ENCODE results near the gene ARSA. TPM values are rescaled to one million over a fixed set of nuclear protein-coding genes. Genes with fewer than 3 reads are reported as not detected.

Gene ARSA
- total and polyA plus RNA-seq, 12 donors: 5.5 to 168 (median 67.5) TPM

GRCh38 chr22:50583294-50583861 lies 44.6 kb downstream of the ARSA start:
- TF ChIP-seq, protein P1, sequence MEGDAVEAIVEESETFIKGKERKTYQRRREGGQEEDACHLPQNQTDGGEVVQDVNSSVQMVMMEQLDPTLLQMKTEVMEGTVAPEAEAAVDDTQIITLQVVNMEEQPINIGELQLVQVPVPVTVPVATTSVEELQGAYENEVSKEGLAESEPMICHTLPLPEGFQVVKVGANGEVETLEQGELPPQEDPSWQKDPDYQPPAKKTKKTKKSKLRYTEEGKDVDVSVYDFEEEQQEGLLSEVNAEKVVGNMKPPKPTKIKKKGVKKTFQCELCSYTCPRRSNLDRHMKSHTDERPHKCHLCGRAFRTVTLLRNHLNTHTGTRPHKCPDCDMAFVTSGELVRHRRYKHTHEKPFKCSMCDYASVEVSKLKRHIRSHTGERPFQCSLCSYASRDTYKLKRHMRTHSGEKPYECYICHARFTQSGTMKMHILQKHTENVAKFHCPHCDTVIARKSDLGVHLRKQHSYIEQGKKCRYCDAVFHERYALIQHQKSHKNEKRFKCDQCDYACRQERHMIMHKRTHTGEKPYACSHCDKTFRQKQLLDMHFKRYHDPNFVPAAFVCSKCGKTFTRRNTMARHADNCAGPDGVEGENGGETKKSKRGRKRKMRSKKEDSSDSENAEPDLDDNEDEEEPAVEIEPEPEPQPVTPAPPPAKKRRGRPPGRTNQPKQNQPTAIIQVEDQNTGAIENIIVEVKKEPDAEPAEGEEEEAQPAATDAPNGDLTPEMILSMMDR (IDR thresholded peaks at IDR 0.05): no peak
- no peak for TF ChIP-seq POLR2A (IDR thresholded peaks at IDR 0.05)
- WGBS, 4 donors: 9 to 19% (median 11%) methylated on average over 26 to 37 of the region's 37 CpGs
- peak in 1 of 7 donors; percentile 35 for DNase-seq
- intact Hi-C loops (cut with DNase I): no loop called here
- H3K4me1 ChIP-seq (replicated peaks in 1 of 2): peaks cover 23 to 28% of the 10 kb centered on the region in 2 donors
- H3K36me3 ChIP-seq (replicated peaks in 1 of 2): no peaks in the 10 kb centered on the region
- H3K27me3 ChIP-seq: no peaks in the 10 kb centered on the region
- peak overlapping the region; percentile 66 to 85 (median 80) for H3K4me3 ChIP-seq
- peak overlapping the region in 4 of 5 donors; percentile 18 to 99 (median 97) for H3K27ac ChIP-seq
- no peaks in the 10 kb centered on the region for H3K9me3 ChIP-seq (replicated peaks in 1 of 3)

- WGBS, 4 donors: 0% methylated on average over 18 to 96 of the region's 96 CpGs
- peaks cover 27 to 33% of the 10 kb centered on the region in 2 donors for H3K4me1 ChIP-seq (replicated peaks in 1 of 2)
- peak; percentile 98 to 99 (median 99) for DNase-seq
- intact Hi-C loops (cut with DNase I): no loop called here
- no peaks in the 10 kb centered on the region for H3K36me3 ChIP-seq (replicated peaks in 1 of 2)
- peak within 1 kb of the TSS; percentile 92 to 99 (median 97) for H3K27ac ChIP-seq
- H3K4me3 ChIP-seq: peak within 1 kb of the TSS; percentile 66 to 85 (median 80)
- no peaks in the 10 kb centered on the region for H3K27me3 ChIP-seq
- H3K9me3 ChIP-seq (replicated peaks in 1 of 3): no peaks in the 10 kb centered on the region
- TF ChIP-seq, protein P1 (IDR thresholded peaks at IDR 0.05): no peak
- TF ChIP-seq POLR2A (IDR thresholded peaks at IDR 0.05): peak; percentile 85 to 90
Observed at GRCh38 chr22:50582493-50583293, 45.3 kb downstream of the ARSA start, which contains the start of gene CHKB. CHKB (minus strand) TSS chr22:50582849; CDS start chr22:50582781, 68 bp downstream.

GRCh38 chr22:50581950-50582492 lies 45.9 kb downstream of the ARSA start:
- Histone ChIP-seq H3K4me3 (peak overlapping the region; percentile 58 to 80 (median 66)), H3K27me3 (no peaks in the 10 kb centered on the region), H3K4me1 (replicated peaks in 1 of 2) (peaks cover 27 to 33% of the 10 kb centered on the region in 2 donors), H3K9me3 (replicated peaks in 1 of 3) (no peaks in the 10 kb centered on the region), H3K36me3 (replicated peaks in 1 of 2) (no peaks in the 10 kb centered on the region), H3K27ac (peak overlapping the region; percentile 92 to 99 (median 97))
- TF ChIP-seq, protein P1 (IDR thresholded peaks at IDR 0.05): no peak
- no peak for TF ChIP-seq POLR2A (IDR thresholded peaks at IDR 0.05)
- intact Hi-C loops (cut with DNase I): no loop called here
- WGBS, 4 donors: 6 to 11% (median 9%) methylated on average over 22 to 39 of the region's 39 CpGs; no CpG with 5 or more reads in 1 of the 4 donors
- peak in 4 of 7 donors; percentile 36 to 71 (median 54) for DNase-seq
